Endothelial cell of umbilical vein (primary cell): ENCODE measurements around the gene MYO16.

ENCODE experiments used
- EZH2 ChIP-seq: IDR thresholded peaks from 2 replicates; pipeline ENCODE4 v1.6.1; 2012; ENCODE audit warnings: borderline replicate concordance, low read depth, mild to moderate bottlenecking, moderate library complexity, low read length, inconsistent platforms; ENCODE audit not compliant: severe bottlenecking
- JUN ChIP-seq: IDR thresholded peaks from 2 replicates; pipeline ENCODE4 v1.6.1; 2011; ENCODE audit warnings: borderline replicate concordance, low read depth; ENCODE audit not compliant: insufficient read length, insufficient read depth
- MYC ChIP-seq: IDR thresholded peaks from one replicate; pipeline ENCODE4 v1.6.1; 2011; ENCODE audit warnings: mild to moderate bottlenecking, low read depth, low read length
- POLR2AphosphoS5 ChIP-seq: IDR thresholded peaks from 2 replicates; pipeline ENCODE4 v1.6.1; 2012; ENCODE audit warnings: low read depth, mild to moderate bottlenecking, control low read depth, low read length, moderate library complexity; ENCODE audit not compliant: insufficient read depth
- TF ChIP-seq, protein P1 (sequence below), 2 donors: IDR thresholded peaks; 1 replicate in 1 of 2; 2 replicates in 1 of 2; pipeline ENCODE4 v1.5.1; 2011; ENCODE audit warnings: low read length in 2 of 2, mild to moderate bottlenecking in 2 of 2, moderate library complexity in 2 of 2, control low read depth in 1 of 2, inconsistent platforms in 1 of 2, low read depth in 1 of 2; ENCODE audit not compliant: insufficient read depth in 1 of 2; ENCODE audit errors: extremely low read depth in 1 of 2

DNA sequence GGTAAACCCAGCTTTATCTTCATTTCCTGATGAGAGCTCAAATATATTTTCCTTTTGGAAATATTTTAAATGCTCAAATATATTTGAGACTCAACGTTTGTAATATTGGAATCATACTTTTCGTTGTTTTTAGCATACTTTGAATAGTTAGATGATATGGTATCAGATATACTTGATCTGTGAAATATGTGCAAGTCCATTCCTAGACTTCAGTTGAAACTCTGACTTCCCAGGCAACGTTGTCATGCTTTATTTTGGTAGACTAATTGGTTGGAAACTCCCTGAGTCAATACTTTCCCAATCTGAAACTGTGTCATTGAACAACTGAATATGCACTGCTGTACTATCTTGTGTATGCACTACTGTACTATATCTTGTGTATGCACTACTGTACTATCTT, 378.5 kb downstream of the MYO16 start:
- TF ChIP-seq MYC (no peak), JUN (no peak), POLR2AphosphoS5 (no peak), EZH2 (no peak)
- TF ChIP-seq, protein P1, sequence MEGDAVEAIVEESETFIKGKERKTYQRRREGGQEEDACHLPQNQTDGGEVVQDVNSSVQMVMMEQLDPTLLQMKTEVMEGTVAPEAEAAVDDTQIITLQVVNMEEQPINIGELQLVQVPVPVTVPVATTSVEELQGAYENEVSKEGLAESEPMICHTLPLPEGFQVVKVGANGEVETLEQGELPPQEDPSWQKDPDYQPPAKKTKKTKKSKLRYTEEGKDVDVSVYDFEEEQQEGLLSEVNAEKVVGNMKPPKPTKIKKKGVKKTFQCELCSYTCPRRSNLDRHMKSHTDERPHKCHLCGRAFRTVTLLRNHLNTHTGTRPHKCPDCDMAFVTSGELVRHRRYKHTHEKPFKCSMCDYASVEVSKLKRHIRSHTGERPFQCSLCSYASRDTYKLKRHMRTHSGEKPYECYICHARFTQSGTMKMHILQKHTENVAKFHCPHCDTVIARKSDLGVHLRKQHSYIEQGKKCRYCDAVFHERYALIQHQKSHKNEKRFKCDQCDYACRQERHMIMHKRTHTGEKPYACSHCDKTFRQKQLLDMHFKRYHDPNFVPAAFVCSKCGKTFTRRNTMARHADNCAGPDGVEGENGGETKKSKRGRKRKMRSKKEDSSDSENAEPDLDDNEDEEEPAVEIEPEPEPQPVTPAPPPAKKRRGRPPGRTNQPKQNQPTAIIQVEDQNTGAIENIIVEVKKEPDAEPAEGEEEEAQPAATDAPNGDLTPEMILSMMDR (IDR thresholded peaks at IDR 0.05; ENCODE audit: extremely low read depth in 1 of 2, insufficient read depth in 1 of 2, low read depth in 1 of 2, low read length in 2 of 2): no peak
